ENCODE measurements around the gene PLIN3. TPM values are rescaled to one million over a fixed set of nuclear protein-coding genes. Genes with fewer than 3 reads are reported as not detected.

The PLIN3 gene
- total RNA-seq, 1 experiment from 2014 or later = 207 TPM

DNA sequence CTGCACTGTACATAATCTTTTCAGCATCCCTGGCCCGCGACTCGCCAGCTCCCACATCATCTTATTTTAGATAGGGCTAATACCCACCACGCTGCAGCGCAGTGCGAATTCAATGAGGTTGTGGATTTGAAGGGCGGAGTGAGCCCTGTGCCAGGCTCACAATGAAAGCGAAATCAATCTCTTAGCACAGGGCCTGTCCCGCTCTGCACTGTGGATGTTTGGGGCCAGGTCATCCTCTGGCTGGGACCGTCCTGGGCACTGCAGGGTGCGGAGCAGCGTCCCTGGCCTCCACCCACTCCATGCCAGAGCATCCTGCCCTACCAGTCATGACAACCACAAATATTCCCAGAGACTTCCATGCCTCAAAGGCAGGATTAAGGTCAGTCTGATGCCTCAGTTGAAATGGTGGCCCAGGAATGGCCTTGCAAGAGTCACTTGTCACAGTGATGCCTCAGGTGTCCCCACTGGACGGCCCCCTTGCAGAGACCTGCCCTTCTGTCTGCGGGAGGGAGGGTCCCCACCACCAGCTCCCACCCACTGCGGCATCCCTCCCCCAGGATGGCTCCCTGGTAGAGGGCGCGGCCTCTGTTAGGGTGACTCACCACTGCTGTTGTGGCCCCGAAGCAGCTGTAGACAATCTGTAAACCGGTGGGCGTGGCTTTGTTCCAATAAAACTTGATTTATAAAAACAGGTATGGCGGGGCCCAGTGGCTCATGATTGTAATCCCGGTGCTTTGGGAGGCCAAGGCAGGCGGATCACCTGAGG lies 47.5 kb upstream of the PLIN3 start (continued):
- TF ChIP-seq CEBPB (IDR thresholded peaks at IDR 0.05; ENCODE audit: low read depth) (no peak), ZFX (IDR thresholded peaks at IDR 0.05) (no peak), POLR2A (IDR thresholded peaks at IDR 0.05; ENCODE audit: borderline replicate concordance, extremely low read depth, insufficient read depth, insufficient read length) (no peak), CBX3 (IDR thresholded peaks at IDR 0.05; ENCODE audit: low read depth) (no peak), POLR2AphosphoS5 (IDR thresholded peaks at IDR 0.05; ENCODE audit: low read depth, low read length) (peak; percentile 31; the same call in 1 of the 2 replicates), EGR1 (IDR thresholded peaks at IDR 0.05; ENCODE audit: low read depth) (peak; percentile 91)

DNA sequence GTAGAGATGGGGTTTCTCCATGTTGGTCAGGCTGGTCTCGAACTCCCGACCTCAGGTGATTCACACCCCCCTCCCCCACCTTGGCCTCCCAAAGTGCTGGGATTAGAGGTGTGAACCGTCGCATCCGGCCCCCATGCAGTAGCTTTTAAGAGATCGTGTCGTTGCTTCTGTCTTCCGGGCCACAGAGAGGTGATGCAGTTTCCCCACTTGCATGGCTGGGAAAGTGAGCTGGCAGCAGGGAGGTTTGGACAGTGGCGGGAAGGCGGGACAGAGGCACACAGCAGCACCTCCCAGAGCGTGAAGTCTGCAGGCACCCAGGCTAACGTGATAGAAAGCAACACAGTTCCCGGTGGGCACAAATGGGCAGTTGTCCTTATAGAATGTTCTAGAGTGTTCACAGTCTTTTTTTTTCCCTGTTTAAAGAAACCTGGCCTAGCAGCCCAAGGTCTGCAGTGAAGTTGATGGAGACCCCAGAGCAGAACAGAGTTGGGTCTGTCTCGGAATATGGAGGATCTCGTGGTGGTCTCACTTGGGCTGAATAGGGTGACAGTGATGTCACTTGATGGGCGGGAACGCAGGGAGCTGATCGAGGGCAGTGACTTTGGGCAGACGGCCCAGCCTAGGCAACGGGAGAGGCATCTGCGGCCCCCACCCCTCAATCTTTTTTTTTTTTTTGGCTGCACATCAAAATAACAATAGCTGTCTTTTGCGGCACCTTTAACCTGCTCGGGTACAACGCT lies 46.7 kb upstream of the PLIN3 start:
- ChIA-PET POLR2A (interaction anchor here (0.6 to 6.3 kb wide), 3 partner anchors 9 to 45 kb away, joined by 3 to 54 read pairs (median 5); partner anchors contain the start of gene PLIN3), RAD21 (ENCODE audit: low non-redundant PET in 1 of 2, low total read pairs in 2 of 2, uncharacterized antibody in 2 of 2, unreplicated experiment in 2 of 2) (interaction anchor here in 1 of 2 experiments (0.6 kb wide), 1 partner anchor 74 kb away, joined by 5 read pairs; no protein-coding TSS in a partner anchor), CTCF (interaction anchor here (1.2 to 4.3 kb wide), 5 partner anchors 43 to 124 kb away, joined by 3 to 55 read pairs (median 4); no protein-coding TSS in a partner anchor)
- Histone ChIP-seq H3K4me1 (ENCODE audit: control insufficient read depth in 1 of 2, insufficient read depth in 2 of 2, low read length in 2 of 2) (peaks cover 53 to 79% of the 10 kb centered on the region in 2 experiments), H3K36me3 (ENCODE audit: control insufficient read depth in 1 of 2, insufficient read depth in 2 of 2, low read length in 2 of 2) (peaks cover 2 to 53% of the 10 kb centered on the region in 2 experiments; a peak in 2 of 4 replicates), H3K9me2 (ENCODE audit: insufficient read depth) (no peaks in the 10 kb centered on the region), H2AFZ (ENCODE audit: low read depth, low read length, poor library complexity, severe bottlenecking) (no peak overlapping the region), H3K79me2 (ENCODE audit: insufficient read depth, low read length) (peaks cover 88% of the 10 kb centered on the region), H3K4me3 (replicated peaks in 1 of 2; ENCODE audit: low read depth in 1 of 2, low read length in 2 of 2) (peak overlapping the region in 1 of 2 experiments; percentile 47; a peak in 2 of 4 replicates), H3K27me3 (ENCODE audit: insufficient read depth, low read length) (no peaks in the 10 kb centered on the region), H4K20me1 (ENCODE audit: insufficient read depth) (peaks cover 22% of the 10 kb centered on the region; the same call in 1 of the 2 replicates), H3K27ac (ENCODE audit: low read depth, low read length) (peak overlapping the region; percentile 98), H3K4me2 (ENCODE audit: low read length) (peak overlapping the region; percentile 100), H3K9me3 (ENCODE audit: control insufficient read depth in 1 of 2, insufficient read depth in 1 of 2, low read depth in 1 of 2, low read length in 2 of 2) (no peaks in the 10 kb centered on the region), H3K9ac (ENCODE audit: low read length) (peak overlapping the region; percentile 98)
- no peak for ATAC-seq
- BruUV-seq (replicated peaks) = no TSS peak
- intact Hi-C loops (cut with micrococcal nuclease) = loop anchor here (5.0 to 10.0 kb wide), 2 partner anchors 53 to 121 kb away; partner anchors contain the start of gene KDM4B
- DNase-seq (ENCODE audit: low read depth, low spot score) = no peak
- TF ChIP-seq EZH2phosphoT487 (IDR thresholded peaks at IDR 0.05; ENCODE audit: borderline replicate concordance) (no peak), CBX3 (IDR thresholded peaks at IDR 0.05; ENCODE audit: low read depth) (no peak), SIN3A (IDR thresholded peaks at IDR 0.05; ENCODE audit: low read depth) (no peak), POLR2AphosphoS5 (IDR thresholded peaks at IDR 0.05; ENCODE audit: low read depth, low read length) (no peak), SP1 (IDR thresholded peaks at IDR 0.05; ENCODE audit: low read depth) (no peak), ZNF274 (IDR thresholded peaks at IDR 0.05; ENCODE audit: low read depth, low read length) (no peak), FOSL1 (IDR thresholded peaks at IDR 0.05; ENCODE audit: low read depth) (no peak)
- TF ChIP-seq, protein P1, sequence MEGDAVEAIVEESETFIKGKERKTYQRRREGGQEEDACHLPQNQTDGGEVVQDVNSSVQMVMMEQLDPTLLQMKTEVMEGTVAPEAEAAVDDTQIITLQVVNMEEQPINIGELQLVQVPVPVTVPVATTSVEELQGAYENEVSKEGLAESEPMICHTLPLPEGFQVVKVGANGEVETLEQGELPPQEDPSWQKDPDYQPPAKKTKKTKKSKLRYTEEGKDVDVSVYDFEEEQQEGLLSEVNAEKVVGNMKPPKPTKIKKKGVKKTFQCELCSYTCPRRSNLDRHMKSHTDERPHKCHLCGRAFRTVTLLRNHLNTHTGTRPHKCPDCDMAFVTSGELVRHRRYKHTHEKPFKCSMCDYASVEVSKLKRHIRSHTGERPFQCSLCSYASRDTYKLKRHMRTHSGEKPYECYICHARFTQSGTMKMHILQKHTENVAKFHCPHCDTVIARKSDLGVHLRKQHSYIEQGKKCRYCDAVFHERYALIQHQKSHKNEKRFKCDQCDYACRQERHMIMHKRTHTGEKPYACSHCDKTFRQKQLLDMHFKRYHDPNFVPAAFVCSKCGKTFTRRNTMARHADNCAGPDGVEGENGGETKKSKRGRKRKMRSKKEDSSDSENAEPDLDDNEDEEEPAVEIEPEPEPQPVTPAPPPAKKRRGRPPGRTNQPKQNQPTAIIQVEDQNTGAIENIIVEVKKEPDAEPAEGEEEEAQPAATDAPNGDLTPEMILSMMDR (IDR thresholded peaks at IDR 0.05 in 2 of 3, conservative IDR thresholded peaks at IDR 0.05 in 1 of 3; ENCODE audit: borderline replicate concordance in 1 of 3, insufficient read depth in 1 of 3, low read depth in 2 of 3, low read length in 2 of 3) = no peak
- TF ChIP-seq, protein P2, sequence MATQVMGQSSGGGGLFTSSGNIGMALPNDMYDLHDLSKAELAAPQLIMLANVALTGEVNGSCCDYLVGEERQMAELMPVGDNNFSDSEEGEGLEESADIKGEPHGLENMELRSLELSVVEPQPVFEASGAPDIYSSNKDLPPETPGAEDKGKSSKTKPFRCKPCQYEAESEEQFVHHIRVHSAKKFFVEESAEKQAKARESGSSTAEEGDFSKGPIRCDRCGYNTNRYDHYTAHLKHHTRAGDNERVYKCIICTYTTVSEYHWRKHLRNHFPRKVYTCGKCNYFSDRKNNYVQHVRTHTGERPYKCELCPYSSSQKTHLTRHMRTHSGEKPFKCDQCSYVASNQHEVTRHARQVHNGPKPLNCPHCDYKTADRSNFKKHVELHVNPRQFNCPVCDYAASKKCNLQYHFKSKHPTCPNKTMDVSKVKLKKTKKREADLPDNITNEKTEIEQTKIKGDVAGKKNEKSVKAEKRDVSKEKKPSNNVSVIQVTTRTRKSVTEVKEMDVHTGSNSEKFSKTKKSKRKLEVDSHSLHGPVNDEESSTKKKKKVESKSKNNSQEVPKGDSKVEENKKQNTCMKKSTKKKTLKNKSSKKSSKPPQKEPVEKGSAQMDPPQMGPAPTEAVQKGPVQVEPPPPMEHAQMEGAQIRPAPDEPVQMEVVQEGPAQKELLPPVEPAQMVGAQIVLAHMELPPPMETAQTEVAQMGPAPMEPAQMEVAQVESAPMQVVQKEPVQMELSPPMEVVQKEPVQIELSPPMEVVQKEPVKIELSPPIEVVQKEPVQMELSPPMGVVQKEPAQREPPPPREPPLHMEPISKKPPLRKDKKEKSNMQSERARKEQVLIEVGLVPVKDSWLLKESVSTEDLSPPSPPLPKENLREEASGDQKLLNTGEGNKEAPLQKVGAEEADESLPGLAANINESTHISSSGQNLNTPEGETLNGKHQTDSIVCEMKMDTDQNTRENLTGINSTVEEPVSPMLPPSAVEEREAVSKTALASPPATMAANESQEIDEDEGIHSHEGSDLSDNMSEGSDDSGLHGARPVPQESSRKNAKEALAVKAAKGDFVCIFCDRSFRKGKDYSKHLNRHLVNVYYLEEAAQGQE (IDR thresholded peaks at IDR 0.05; ENCODE audit: low read depth) = no peak
